ENCODE data around the gene AGBL4.

AGBL4 gene

DNA sequence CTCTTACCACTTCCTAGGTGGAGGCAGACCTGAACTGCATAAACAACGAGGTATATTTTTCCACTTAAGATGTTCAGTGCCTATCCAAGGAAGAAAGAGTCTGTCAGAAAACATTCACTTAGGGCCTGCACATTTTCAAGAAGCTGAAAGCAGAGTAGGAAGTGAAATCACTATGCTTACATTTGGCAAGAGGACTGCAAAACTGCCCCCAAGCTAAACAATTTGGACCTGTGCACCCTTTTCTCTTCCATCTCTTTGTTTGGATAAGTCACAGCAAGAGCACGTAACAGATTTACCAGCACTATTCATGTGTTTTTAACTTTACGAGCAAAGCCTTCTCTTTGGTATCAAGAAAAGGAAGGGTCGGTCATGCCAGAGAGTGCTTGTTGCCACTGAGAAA lies 1233.9 kb downstream of the AGBL4 start:
- H3K27ac ChIP-seq (ENCODE audit: extremely low read depth, low read depth, low read length): no peak overlapping the region
- no peaks in the 10 kb centered on the region for H3K9me3 ChIP-seq (ENCODE audit: control insufficient read depth, insufficient read depth, low read depth, low read length)
- POLR2A ChIA-PET: no interaction called here
- CTCF ChIA-PET: interaction anchor here (1.0 kb wide), 1 partner anchor 27 kb away, joined by 3 read pairs; no protein-coding TSS in a partner anchor
- H3K4me1 ChIP-seq (ENCODE audit: control insufficient read depth, insufficient read depth, low read length): no peaks in the 10 kb centered on the region
- no peak overlapping the region for H3K4me3 ChIP-seq (ENCODE audit: low read depth, low read length)
- H3K36me3 ChIP-seq (ENCODE audit: control insufficient read depth in 2 of 2, insufficient read depth in 1 of 2, low read length in 2 of 2): no peaks in the 10 kb centered on the region
- TF ChIP-seq ZNF560 (tag by site-specific recombination; IDR thresholded peaks at IDR 0.05; ENCODE audit: borderline replicate concordance): no peak
- TF ChIP-seq TCF7L2 (IDR thresholded peaks at IDR 0.05; ENCODE audit: borderline replicate concordance, low read depth, low read length): no peak
- no peak for TF ChIP-seq ZNF239 (tag by site-specific recombination; IDR thresholded peaks at IDR 0.05)
- no peak for TF ChIP-seq ZNF121 (tag by site-specific recombination; IDR thresholded peaks at IDR 0.05)
- TF ChIP-seq ZNF416 (tag by site-specific recombination; IDR thresholded peaks at IDR 0.05): no peak
- no peak for TF ChIP-seq ELK4 (IDR thresholded peaks at IDR 0.05; ENCODE audit: borderline replicate concordance, low read depth, low read length)
- TF ChIP-seq, protein P1, sequence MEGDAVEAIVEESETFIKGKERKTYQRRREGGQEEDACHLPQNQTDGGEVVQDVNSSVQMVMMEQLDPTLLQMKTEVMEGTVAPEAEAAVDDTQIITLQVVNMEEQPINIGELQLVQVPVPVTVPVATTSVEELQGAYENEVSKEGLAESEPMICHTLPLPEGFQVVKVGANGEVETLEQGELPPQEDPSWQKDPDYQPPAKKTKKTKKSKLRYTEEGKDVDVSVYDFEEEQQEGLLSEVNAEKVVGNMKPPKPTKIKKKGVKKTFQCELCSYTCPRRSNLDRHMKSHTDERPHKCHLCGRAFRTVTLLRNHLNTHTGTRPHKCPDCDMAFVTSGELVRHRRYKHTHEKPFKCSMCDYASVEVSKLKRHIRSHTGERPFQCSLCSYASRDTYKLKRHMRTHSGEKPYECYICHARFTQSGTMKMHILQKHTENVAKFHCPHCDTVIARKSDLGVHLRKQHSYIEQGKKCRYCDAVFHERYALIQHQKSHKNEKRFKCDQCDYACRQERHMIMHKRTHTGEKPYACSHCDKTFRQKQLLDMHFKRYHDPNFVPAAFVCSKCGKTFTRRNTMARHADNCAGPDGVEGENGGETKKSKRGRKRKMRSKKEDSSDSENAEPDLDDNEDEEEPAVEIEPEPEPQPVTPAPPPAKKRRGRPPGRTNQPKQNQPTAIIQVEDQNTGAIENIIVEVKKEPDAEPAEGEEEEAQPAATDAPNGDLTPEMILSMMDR (tag by site-specific recombination; IDR thresholded peaks at IDR 0.05): no peak
- TF ChIP-seq KLF10 (tag by site-specific recombination; IDR thresholded peaks at IDR 0.05): no peak
- no peak for TF ChIP-seq ZNF132 (tag by site-specific recombination; IDR thresholded peaks at IDR 0.05; ENCODE audit: borderline replicate concordance)
- TF ChIP-seq ZNF426 (tag by site-specific recombination; IDR thresholded peaks at IDR 0.05): no peak
- no peak for TF ChIP-seq REPIN1 (tag by site-specific recombination; IDR thresholded peaks at IDR 0.05; ENCODE audit: low read depth)
- TF ChIP-seq, protein P2, sequence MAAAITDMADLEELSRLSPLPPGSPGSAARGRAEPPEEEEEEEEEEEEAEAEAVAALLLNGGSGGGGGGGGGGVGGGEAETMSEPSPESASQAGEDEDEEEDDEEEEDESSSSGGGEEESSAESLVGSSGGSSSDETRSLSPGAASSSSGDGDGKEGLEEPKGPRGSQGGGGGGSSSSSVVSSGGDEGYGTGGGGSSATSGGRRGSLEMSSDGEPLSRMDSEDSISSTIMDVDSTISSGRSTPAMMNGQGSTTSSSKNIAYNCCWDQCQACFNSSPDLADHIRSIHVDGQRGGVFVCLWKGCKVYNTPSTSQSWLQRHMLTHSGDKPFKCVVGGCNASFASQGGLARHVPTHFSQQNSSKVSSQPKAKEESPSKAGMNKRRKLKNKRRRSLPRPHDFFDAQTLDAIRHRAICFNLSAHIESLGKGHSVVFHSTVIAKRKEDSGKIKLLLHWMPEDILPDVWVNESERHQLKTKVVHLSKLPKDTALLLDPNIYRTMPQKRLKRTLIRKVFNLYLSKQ (tag by site-specific recombination; IDR thresholded peaks at IDR 0.05; ENCODE audit: borderline replicate concordance): no peak
- no peak for TF ChIP-seq ZSCAN18 (tag by site-specific recombination; IDR thresholded peaks at IDR 0.05)
- TF ChIP-seq YY1 (tag by site-specific recombination; IDR thresholded peaks at IDR 0.05): no peak

GRCh38 chr1:48785869-48786268 lies 1237.9 kb downstream of the AGBL4 start:
- ChIA-PET CTCF (no interaction called here), POLR2A (no interaction called here)
- Histone ChIP-seq H3K27ac (ENCODE audit: extremely low read depth, low read depth, low read length) (no peak overlapping the region), H3K9me3 (ENCODE audit: control insufficient read depth, insufficient read depth, low read depth, low read length) (no peaks in the 10 kb centered on the region), H3K4me3 (ENCODE audit: low read depth, low read length) (no peak overlapping the region), H3K36me3 (ENCODE audit: control insufficient read depth in 2 of 2, insufficient read depth in 1 of 2, low read length in 2 of 2) (no peaks in the 10 kb centered on the region), H3K4me1 (ENCODE audit: control insufficient read depth, insufficient read depth, low read length) (no peaks in the 10 kb centered on the region)
- TF ChIP-seq ZNF629 (tag by site-specific recombination; IDR thresholded peaks at IDR 0.05) (no peak), KLF9 (tag by site-specific recombination; IDR thresholded peaks at IDR 0.05; ENCODE audit: low read depth) (no peak), HOXC10 (CRISPR knock-in tag; IDR thresholded peaks at IDR 0.05) (no peak), ZNF174 (tag by site-specific recombination; IDR thresholded peaks at IDR 0.05) (no peak), ZNF664 (tag by site-specific recombination; IDR thresholded peaks at IDR 0.05) (no peak), ZNF530 (tag by site-specific recombination; IDR thresholded peaks at IDR 0.05; ENCODE audit: low read depth) (no peak), WT1 (tag by site-specific recombination; IDR thresholded peaks at IDR 0.05) (no peak), ZNF473 (tag by site-specific recombination; IDR thresholded peaks at IDR 0.05) (no peak), ZBTB44 (tag by site-specific recombination; IDR thresholded peaks at IDR 0.05) (no peak), ZNF24 (tag by site-specific recombination; IDR thresholded peaks at IDR 0.05) (no peak), ZNF18 (tag by site-specific recombination; IDR thresholded peaks at IDR 0.05) (no peak), ZNF37A (tag by site-specific recombination; IDR thresholded peaks at IDR 0.05) (no peak), RBAK (tag by site-specific recombination; IDR thresholded peaks at IDR 0.05) (no peak)

Data from HEK293 (cell line).